ENCODE results near the gene UBE2E3.
"Not testable (repeated sequence)": the region's sequence is repeated elsewhere in the genome, so short reads cannot be mapped to it uniquely, and the experiment has no call there.

The UBE2E3 gene

DNA sequence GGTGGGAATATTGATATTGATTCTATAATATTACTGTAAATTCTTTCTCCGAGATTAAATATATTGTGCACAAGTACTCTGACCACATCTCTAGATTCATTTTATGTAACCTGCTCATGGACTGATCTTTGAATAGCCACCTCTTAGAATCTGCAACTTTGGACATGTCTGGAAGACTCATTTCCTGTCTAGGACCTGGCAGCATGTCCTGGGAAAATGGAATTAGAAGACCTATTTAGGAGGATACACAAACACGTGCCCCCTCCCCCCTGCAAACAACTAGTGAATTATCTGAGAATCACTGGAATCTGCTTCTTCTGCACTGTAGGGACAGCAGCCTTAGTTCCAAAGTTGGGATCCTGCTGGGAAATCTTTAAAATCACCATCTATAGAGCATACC lies 94.1 kb downstream of the UBE2E3 start:
- Histone ChIP-seq H3K27me3 (no peaks in the 10 kb centered on the region), H3K4me1 (ENCODE audit: control insufficient read depth in 1 of 2, insufficient read depth in 1 of 2, low read depth in 1 of 2, low read length in 1 of 2) (peaks cover 5 to 15% of the 10 kb centered on the region in 2 experiments), H3K36me3 (no peaks in the 10 kb centered on the region), H3K9me3 (no peaks in the 10 kb centered on the region), H3K27ac (no peak overlapping the region), H3K4me3 (ENCODE audit: low read depth in 1 of 2, low read length in 1 of 2) (no peak overlapping the region)
- TF ChIP-seq, protein P1, sequence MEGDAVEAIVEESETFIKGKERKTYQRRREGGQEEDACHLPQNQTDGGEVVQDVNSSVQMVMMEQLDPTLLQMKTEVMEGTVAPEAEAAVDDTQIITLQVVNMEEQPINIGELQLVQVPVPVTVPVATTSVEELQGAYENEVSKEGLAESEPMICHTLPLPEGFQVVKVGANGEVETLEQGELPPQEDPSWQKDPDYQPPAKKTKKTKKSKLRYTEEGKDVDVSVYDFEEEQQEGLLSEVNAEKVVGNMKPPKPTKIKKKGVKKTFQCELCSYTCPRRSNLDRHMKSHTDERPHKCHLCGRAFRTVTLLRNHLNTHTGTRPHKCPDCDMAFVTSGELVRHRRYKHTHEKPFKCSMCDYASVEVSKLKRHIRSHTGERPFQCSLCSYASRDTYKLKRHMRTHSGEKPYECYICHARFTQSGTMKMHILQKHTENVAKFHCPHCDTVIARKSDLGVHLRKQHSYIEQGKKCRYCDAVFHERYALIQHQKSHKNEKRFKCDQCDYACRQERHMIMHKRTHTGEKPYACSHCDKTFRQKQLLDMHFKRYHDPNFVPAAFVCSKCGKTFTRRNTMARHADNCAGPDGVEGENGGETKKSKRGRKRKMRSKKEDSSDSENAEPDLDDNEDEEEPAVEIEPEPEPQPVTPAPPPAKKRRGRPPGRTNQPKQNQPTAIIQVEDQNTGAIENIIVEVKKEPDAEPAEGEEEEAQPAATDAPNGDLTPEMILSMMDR (IDR thresholded peaks at IDR 0.05), result no peak

DNA sequence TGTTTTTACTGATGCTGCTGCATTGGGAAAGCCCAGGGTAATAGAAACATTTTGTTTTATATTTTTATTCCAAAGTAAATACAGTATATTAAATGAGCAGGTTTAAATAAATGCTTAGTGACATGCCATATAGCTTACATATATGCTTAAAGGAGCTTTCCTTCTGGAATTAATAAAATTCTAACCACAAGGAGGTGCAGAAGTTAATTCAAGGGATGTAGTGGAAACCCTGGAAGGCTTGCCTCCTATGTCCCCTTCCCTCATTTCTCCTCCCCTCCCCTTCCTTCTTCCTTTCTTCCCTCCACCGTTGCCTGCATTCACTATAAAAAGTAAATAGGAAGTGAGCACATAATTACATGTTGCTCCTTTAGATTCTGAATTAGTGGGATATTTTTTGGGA lies 96.3 kb downstream of the UBE2E3 start:
- Histone ChIP-seq H3K27ac (no peak overlapping the region), H3K9me3 (no peaks in the 10 kb centered on the region), H3K27me3 (no peaks in the 10 kb centered on the region), H3K4me3 (ENCODE audit: low read depth in 1 of 2, low read length in 1 of 2) (no peak overlapping the region), H3K36me3 (no peaks in the 10 kb centered on the region), H3K4me1 (ENCODE audit: control insufficient read depth in 1 of 2, insufficient read depth in 1 of 2, low read depth in 1 of 2, low read length in 1 of 2) (peaks cover 5 to 15% of the 10 kb centered on the region in 2 experiments)
- TF ChIP-seq, protein P1 (IDR thresholded peaks at IDR 0.05), result no peak

DNA sequence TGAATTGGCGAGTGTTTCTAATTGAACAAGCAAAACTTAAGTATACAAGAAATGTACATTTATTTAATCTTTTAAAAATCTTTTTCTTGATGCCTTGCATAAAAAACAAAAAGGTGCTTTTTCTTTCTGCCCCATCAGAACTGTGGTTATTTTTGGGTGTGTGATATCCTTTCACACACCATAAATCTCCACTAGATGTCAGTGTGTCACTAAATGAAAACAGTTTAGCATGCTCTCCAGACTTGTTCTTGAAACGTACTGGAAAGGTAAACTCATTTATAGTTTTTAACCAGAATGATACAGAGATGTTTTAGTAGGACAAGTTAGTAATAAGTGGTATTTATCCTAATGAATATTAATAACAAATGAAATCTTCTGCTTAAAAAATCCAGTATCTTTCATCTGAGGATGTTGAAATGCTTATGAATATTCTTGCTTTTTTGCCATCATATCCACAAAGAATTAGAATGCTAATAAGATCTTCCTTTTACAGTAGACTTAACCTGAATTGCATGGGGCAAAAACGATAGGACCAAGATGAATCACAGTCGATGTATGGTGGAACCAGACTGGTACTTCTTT lies 96.8 kb downstream of the UBE2E3 start:
- TF ChIP-seq, protein P1 (IDR thresholded peaks at IDR 0.05), result peak; percentile 32
- Histone ChIP-seq H3K27ac (no peak overlapping the region), H3K36me3 (no peaks in the 10 kb centered on the region), H3K27me3 (no peaks in the 10 kb centered on the region), H3K4me1 (ENCODE audit: control insufficient read depth in 1 of 2, insufficient read depth in 1 of 2, low read depth in 1 of 2, low read length in 1 of 2) (peaks cover 5 to 15% of the 10 kb centered on the region in 2 experiments), H3K9me3 (no peaks in the 10 kb centered on the region), H3K4me3 (ENCODE audit: low read depth in 1 of 2, low read length in 1 of 2) (no peak overlapping the region)

DNA sequence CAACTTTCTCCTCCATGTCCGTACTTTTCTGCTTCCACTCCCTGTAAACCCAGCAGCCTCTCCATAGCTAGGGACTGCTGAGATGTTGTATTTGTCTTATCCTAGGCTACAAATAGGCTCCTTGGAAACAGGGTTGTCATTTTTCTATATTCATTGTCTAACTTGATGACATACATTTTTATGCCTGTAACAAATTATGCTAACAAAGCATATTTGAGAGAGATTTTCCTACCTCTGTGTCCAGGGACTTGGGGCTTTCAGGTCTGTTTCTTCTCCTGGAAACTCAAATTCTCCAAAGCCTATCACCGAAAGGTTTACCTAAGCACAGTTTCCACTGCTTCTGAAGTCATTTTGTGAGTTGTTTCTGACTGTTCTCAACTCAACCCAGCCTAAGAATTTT lies 102.7 kb downstream of the UBE2E3 start:
- peaks cover 3% of the 10 kb centered on the region for H3K27me3 ChIP-seq

DNA sequence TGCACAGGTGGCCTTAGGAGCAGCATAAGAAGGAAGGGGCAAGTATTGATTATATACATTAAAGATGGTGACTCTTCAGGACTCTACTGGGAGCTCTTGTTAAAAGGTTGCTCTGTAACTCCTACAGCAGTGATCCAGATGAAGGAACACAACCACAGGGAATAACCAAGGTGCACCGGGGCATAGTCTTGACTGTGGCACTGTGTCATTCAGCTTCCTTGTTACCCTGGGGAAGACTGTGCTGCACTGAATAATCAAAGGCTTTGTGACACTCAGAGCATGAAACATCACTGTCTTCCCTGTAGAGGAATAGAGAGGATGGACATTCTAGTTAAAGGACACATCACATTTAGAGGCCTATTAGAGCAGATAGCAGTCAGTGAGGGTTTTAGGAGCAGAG lies 105.3 kb downstream of the UBE2E3 start:
- Histone ChIP-seq H3K4me3 (ENCODE audit: low read depth in 1 of 2, low read length in 1 of 2) (no peak overlapping the region), H3K9me3 (no peaks in the 10 kb centered on the region), H3K4me1 (ENCODE audit: control insufficient read depth in 1 of 2, insufficient read depth in 1 of 2, low read depth in 1 of 2, low read length in 1 of 2) (no peaks in the 10 kb centered on the region), H3K27me3 (peaks cover 3% of the 10 kb centered on the region), H3K27ac (no peak overlapping the region), H3K36me3 (no peaks in the 10 kb centered on the region)
- TF ChIP-seq, protein P1 (IDR thresholded peaks at IDR 0.05), result no peak

More for the DNA sequence above, 102.7 kb downstream of the UBE2E3 start:
- TF ChIP-seq, protein P1 (IDR thresholded peaks at IDR 0.05), result no peak
- H3K27ac ChIP-seq, result no peak overlapping the region
- H3K4me3 ChIP-seq (ENCODE audit: low read depth in 1 of 2, low read length in 1 of 2), result no peak overlapping the region
- H3K36me3 ChIP-seq, result no peaks in the 10 kb centered on the region
- peaks cover under 1 to 5% of the 10 kb centered on the region in 2 experiments for H3K4me1 ChIP-seq (ENCODE audit: control insufficient read depth in 1 of 2, insufficient read depth in 1 of 2, low read depth in 1 of 2, low read length in 1 of 2)
- H3K9me3 ChIP-seq, result no peaks in the 10 kb centered on the region

DNA sequence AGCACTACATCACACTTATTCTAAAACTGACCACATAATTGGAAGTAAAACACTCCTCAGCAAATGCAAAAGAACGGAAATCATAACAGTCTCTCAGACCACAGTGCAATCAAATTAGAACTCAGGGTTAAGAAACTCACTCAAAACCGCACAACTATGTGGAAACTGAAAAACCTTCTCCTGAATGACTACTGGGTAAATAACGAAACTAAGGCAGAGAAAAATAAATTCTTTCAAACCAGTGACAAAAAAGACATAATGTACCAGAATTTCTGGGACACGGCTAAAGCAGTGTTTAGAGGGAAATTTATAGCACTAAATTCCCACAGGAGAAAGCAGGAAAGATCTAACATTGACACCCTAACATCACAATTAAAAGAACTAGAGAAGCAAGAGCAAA lies 111.5 kb downstream of the UBE2E3 start:
- H3K27me3 ChIP-seq; H3K36me3 ChIP-seq; H3K27ac ChIP-seq; H3K4me1 ChIP-seq (ENCODE audit: control insufficient read depth in 1 of 2, insufficient read depth in 1 of 2, low read depth in 1 of 2, low read length in 1 of 2); H3K4me3 ChIP-seq (ENCODE audit: low read depth in 1 of 2, low read length in 1 of 2); H3K9me3 ChIP-seq: not testable (repeated sequence)
